ENCODE results near the gene MACROD2.

The MACROD2 gene

GRCh38 chr20:15618912-15619311 is 1623.6 kb downstream of the MACROD2 start:
- DNase-seq (ENCODE audit: low read depth in 2 of 2): no peak

DNA sequence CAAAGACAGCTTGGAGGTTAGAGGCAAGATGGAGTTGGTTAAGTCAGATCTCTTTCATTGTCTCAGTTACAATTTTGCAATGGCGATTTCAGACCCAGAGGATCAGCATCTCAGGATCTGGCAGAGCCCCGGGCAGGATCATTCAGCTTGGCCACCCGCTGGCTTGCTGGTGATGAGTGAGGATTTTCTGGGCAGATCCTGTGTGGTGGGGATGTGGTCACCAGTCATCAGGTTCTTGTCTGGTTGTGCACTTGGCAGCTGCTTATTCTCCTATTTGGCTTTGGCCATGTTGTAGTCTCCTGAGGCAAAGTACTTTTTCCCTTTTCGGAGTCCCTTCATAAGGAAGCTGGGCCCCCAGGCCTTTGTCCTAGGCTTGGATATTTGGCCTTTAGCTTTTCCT is 1624.0 kb downstream of the MACROD2 start:
- no peak for DNase-seq (ENCODE audit: low read depth in 2 of 2)

DNA sequence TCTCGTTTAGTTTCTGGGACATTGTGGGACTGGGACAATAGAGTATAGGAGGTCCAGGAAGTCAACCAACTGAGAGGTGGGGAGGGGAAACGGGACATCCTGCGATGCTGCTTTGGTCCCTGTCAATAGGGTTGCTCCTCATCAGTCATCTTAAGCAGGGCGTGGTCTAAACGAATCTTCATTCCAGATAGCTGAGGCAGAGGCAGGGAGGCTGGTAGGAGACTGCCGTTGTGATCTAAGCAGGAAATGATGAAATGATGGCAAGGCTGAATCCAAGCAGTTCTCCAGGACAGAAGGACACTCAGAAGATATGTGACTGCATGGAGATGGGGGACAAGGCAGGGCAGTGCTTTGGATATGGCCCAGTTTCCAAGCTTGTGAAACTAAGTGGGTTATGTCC is 1624.5 kb downstream of the MACROD2 start:
- DNase-seq (ENCODE audit: low read depth in 2 of 2): no peak

GRCh38 chr20:15622368-15622767 is 1627.1 kb downstream of the MACROD2 start:
- DNase-seq (ENCODE audit: low read depth in 2 of 2): no peak

DNA sequence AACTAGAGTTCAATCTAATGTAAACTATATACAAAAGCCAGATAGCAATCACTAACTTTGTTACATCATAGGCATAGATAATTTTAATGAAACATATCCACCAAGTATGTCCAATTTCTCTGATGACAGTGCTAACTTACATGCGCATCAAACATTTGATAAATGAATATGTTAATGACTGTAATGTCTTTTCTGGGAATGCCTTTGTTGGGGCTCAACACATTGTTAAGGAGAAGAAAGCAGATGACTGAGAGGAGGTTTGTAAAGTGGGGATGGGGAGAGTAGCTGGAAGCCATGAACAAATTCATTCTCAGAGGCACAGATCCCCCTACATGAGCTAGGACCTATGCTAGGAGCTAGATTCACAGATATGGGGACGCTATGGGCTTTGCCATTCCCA is 1627.9 kb downstream of the MACROD2 start:
- no peak for DNase-seq (ENCODE audit: low read depth in 2 of 2)

GRCh38 chr20:15625981-15626380 is 1630.7 kb downstream of the MACROD2 start:
- no peak for DNase-seq (ENCODE audit: low read depth in 2 of 2)

- no peak for DNase-seq (ENCODE audit: low read depth in 2 of 2)
These were observed 1631.8 kb downstream of the MACROD2 start for GRCh38 chr20:15627089-15627488.

- DNase-seq (ENCODE audit: low read depth in 2 of 2): no peak
These were observed 1632.2 kb downstream of the MACROD2 start for GRCh38 chr20:15627501-15627903.

DNA sequence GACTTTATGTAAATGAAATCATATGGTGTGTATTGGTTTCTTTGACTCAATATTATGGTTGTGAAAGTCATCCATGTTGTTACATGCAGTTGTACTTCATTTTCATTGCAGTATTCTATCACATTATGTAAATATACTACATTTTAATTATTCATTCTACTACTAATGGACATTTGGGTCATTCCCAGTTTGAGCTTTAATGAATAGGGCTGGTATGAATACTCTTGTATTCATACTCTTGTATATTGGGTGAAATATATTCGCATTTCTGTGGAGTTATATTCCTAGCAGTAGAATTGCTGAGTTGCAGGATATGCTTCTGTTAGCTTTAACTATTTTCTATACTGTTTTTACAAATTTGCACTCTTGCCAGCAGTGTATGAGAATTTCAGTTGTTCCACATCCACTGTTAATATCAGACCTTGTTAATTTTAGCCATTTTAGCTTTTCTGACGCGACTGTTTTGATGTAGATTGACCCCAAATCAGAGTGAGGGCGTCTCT is 1633.6 kb downstream of the MACROD2 start:
- DNase-seq (ENCODE audit: low read depth in 2 of 2): no peak

GRCh38 chr20:15630360-15630759 is 1635.0 kb downstream of the MACROD2 start:
- DNase-seq (ENCODE audit: low read depth in 2 of 2): no peak

GRCh38 chr20:15632680-15633079 is 1637.4 kb downstream of the MACROD2 start:
- DNase-seq (ENCODE audit: low read depth in 2 of 2): no peak

DNA sequence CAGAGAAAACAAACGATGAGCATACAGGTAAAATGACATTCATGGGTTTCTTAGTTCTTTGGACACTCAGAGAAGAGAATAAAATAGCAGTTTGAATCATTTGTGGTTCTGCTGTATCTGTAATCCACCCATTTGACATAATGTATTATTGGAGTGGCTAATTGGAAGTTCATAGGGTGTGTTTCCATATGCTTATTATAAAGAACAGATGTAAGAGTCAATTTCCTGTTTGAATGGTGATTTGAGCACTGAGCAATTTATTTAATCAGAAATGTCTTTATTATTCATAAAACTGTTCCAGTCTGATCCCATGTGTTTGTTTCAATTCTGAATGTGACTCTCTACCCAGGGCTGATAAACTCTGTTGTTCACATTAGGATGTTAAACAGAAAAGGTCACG is 1638.8 kb downstream of the MACROD2 start:
- no peak for DNase-seq (ENCODE audit: low read depth in 2 of 2)

DNA sequence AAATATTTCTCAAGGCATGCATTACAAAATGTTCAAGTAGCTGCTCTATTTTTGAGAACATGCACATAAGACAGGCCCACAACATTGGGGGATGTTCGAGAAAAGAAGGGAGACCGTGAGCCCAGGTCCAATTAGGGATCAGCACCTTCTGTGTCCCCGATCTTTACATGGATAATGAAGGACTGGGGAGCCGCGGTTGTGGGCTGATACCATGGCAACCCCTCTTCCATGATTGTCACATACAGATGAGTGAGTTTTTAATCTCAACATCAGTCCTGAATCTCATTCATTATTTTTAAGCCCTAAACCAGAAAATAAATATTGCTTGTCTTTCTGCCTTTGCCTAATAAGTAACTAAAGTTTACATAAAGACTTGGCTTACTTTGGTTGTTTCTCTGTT is 1642.2 kb downstream of the MACROD2 start:
- DNase-seq (ENCODE audit: low read depth in 2 of 2): no peak

DNA sequence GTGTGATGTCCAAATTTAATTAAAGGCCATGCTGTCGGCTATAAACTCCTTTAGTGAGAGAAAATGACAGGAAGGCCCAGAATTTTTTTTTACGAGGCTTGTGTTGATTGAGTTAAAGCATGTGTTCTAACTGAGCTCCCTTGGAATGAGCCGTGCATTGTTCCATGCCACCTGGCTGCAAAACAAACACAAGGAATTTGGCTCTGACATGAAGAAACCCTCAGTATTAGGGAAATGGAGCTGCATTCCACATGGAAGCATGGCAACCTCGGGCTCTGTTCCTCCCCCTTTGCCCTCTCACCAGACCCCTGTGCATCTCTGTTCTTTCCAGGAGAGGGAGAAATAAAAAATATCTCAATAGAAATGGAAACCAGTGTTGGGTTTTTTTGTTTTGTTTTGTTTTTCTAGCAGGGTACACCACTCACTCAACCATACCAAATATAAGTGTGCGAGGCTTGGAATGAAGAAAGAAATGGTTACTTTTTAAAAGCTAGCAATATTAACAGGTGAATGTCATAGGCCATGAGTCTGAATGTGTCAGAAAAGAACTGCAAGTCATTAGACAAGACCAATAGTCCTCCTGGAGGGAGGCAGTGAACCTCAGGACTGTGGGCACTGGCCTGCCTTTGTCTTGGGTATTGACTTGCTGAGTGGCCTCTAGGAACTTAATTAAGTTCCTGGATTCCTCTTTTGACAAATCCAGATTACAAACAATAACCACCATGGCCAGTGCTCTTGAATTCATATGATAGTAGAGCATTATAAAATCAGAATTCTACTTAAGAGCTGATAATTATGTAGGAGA is 1642.8 kb downstream of the MACROD2 start:
- DNase-seq (ENCODE audit: low read depth in 2 of 2): no peak

DNA sequence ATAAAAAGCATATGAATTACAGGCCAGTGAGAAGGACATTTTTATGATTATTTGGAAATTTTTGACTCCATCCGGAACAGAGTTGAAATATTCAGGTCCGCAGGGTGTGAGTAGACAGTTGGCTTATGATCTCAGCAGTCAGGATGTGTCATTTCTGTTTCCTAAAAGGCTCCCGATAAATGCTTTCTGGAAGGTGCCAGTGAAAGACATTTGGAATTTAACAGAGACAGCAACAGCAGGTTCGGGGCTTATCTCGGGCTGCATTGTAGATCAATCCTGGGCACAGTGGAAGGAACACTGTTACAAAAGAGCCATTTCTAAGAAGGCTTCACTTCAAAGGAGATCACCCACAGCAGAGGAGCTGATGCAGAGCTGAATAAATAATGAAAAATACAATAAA is 1643.5 kb downstream of the MACROD2 start:
- no peak for DNase-seq (ENCODE audit: low read depth in 2 of 2)

GRCh38 chr20:15639839-15640238 is 1644.5 kb downstream of the MACROD2 start:
- no peak for DNase-seq (ENCODE audit: low read depth in 2 of 2)

- DNase-seq (ENCODE audit: low read depth in 2 of 2): no peak
These were observed 1646.8 kb downstream of the MACROD2 start for GRCh38 chr20:15642109-15642508.

GRCh38 chr20:15642676-15643075 is 1647.4 kb downstream of the MACROD2 start:
- no peak for DNase-seq (ENCODE audit: low read depth in 2 of 2)

DNA sequence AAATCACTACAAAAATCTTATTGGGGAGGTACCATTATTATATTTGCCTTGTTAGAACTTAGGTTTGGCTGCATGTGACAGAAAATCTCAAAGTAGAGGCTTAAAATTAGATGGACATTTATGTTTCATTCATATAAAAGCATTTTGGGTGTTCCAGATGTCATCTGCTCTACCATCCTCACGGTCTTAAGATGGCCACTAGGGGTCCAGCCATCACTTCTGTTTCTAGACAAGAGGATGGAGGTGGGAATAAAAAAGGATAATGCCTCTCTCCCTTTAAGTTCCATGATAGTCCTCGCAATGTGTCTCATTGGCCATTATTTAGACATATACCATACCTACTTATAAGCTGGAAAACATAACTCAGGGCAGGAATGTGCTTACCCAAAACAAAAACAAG is 1648.4 kb downstream of the MACROD2 start:
- no peak for DNase-seq (ENCODE audit: low read depth in 2 of 2)

DNA sequence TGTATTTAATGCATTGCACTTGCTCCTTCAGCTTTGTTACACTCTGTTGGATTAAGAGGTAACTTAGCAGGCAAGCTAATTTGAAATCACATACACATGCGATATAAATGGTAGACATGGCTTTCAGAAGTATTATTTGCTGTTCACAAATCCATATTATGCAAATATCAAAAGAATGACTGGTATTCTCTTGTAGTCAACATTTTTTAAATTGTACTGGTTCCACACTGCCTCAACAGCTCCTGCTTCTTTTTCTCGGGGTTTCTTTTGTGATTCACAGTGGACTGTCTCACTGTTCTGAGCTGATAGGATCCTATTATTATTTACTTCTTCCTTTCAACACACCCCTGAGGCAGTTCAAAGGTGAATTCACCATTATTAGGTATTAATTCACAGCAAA is 1650.5 kb downstream of the MACROD2 start:
- DNase-seq (ENCODE audit: low read depth in 2 of 2): no peak

GRCh38 chr20:15653396-15654207 is 1658.3 kb downstream of the MACROD2 start:
- DNase-seq (ENCODE audit: low read depth in 2 of 2): no peak

DNA sequence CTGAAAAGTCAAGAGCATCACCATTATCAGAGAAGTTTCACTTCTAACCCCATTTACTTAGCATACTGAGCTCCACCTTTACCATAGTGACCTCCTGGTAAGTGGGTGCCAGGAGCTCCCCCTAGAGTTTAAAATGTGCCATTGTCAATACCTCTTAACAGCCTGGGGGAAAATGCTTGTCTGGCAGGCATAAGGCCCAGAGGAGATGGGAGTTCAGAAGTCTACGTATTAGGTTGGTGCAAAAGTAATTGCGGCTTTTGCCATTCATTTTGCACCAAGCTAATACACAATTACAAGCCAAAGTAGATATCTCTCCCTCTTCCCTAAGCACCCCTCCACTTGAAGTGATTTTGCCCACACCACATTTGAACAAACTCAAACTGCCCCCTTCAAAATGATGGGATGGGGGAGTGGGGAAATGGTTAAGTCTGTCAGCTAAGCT is 1658.9 kb downstream of the MACROD2 start:
- no peak for DNase-seq (ENCODE audit: low read depth in 2 of 2)
